Transverse colon (tissue), 4 donors: ENCODE results near the gene COL20A1.

ENCODE experiments used
- EP300 ChIP-seq: sonication (generic); formaldehyde crosslinking; IDR thresholded peaks from one replicate; pipeline ENCODE4 v1.6.1; 2017; ENCODE audit warnings: antibody characterized with exemption, low read depth
- POLR2A ChIP-seq: fragments of 450-650 bp; IDR thresholded peaks from one replicate; pipeline ENCODE4 v1.6.1; 2016; ENCODE audit warnings: antibody characterized with exemption, mild to moderate bottlenecking, moderate library complexity
- POLR2AphosphoS5 ChIP-seq, 3 donors: sonication (generic); formaldehyde crosslinking; IDR thresholded peaks; one replicate each; pipeline ENCODE4 v1.6.1; 2016; ENCODE audit warnings: antibody characterized with exemption in 3 of 3
- TF ChIP-seq, protein P1 (sequence below), 5 experiments: fragments of 200-600 bp in 3 of 5; fragments of 450-650 bp in 2 of 5; sonication (generic) in 3 of 5; IDR thresholded peaks; 1 replicate in 2 of 5; 2 replicates in 3 of 5; pipeline ENCODE4 v1.5.1; 2016 to 2017; ENCODE audit warnings: antibody characterized with exemption in 5 of 5, inconsistent platforms in 3 of 5, mild to moderate bottlenecking in 2 of 5, moderate library complexity in 1 of 5

DNA sequence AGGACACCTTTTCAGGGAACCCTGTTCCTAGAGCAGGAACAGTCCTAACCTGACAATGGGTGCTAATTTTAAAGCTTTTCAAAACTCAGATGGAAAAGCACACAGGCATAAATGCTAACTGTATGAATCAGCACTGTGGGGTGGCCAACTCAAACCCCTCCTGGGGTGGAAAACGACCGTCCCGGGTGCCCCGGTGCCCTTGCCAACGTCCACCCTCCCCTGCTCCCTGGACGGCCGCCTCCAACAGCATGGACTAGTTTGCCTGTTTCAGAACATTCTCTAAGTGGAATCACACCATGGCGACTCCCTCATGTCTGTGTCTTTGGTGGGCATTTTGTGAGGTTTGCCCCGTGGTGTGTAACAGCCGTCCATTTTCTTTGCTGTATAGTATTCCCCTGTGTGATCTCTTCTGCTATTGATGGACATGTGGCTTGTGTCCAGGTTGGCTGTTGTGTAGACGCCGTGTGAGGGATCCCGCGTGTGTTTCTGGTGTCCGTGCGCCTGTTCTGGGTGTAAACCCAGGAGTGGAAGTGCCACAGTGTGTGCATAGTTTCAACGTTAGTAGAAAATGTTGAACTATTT lies 5.8 kb downstream of the COL20A1 start:
- TF ChIP-seq EP300: no peak
- TF ChIP-seq, protein P1, sequence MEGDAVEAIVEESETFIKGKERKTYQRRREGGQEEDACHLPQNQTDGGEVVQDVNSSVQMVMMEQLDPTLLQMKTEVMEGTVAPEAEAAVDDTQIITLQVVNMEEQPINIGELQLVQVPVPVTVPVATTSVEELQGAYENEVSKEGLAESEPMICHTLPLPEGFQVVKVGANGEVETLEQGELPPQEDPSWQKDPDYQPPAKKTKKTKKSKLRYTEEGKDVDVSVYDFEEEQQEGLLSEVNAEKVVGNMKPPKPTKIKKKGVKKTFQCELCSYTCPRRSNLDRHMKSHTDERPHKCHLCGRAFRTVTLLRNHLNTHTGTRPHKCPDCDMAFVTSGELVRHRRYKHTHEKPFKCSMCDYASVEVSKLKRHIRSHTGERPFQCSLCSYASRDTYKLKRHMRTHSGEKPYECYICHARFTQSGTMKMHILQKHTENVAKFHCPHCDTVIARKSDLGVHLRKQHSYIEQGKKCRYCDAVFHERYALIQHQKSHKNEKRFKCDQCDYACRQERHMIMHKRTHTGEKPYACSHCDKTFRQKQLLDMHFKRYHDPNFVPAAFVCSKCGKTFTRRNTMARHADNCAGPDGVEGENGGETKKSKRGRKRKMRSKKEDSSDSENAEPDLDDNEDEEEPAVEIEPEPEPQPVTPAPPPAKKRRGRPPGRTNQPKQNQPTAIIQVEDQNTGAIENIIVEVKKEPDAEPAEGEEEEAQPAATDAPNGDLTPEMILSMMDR (IDR thresholded peaks at IDR 0.05): no peak
- no peak for TF ChIP-seq POLR2A
- TF ChIP-seq POLR2AphosphoS5 (IDR thresholded peaks at IDR 0.05): no peak
